Effector memory CD4-positive, alpha-beta T cell (primary cell): ENCODE measurements around the gene GNG12.

Experiments used
- DNase-seq, 3 donors: peaks; one replicate each; pipeline ENCODE4 v3.0.0-alpha.2; 2020
- H3K27ac ChIP-seq: 2 replicates; pipeline ENCODE4 v1.7.0; 2013; ENCODE audit warnings: mild to moderate bottlenecking, low read length, moderate library complexity; ENCODE audit not compliant: insufficient read depth, poor library complexity, severe bottlenecking
- H3K27me3 ChIP-seq: replicated peaks from 2 replicates; pipeline ENCODE4 v1.7.0; 2013; ENCODE audit warnings: mild to moderate bottlenecking, low read length; ENCODE audit not compliant: insufficient read depth, control insufficient read depth, poor library complexity, severe bottlenecking
- H3K36me3 ChIP-seq: 2 replicates; pipeline ENCODE4 v1.7.0; 2013; ENCODE audit warnings: mild to moderate bottlenecking, low read length, moderate library complexity; ENCODE audit not compliant: control insufficient read depth, insufficient read depth
- H3K4me1 ChIP-seq: 2 replicates; pipeline ENCODE4 v1.7.0; 2013; ENCODE audit warnings: low read length, mild to moderate bottlenecking; ENCODE audit not compliant: control insufficient read depth, insufficient read depth, poor library complexity, severe bottlenecking
- H3K4me3 ChIP-seq: 2 replicates; pipeline ENCODE4 v1.7.0; 2013; ENCODE audit warnings: low read length, low read depth, mild to moderate bottlenecking; ENCODE audit not compliant: insufficient read depth, poor library complexity, severe bottlenecking
- H3K9me3 ChIP-seq: 2 replicates; pipeline ENCODE4 v1.7.0; 2013; ENCODE audit warnings: mild to moderate bottlenecking, low read length, moderate library complexity; ENCODE audit not compliant: control insufficient read depth
- total RNA-seq, 3 donors: gene quantifications; one replicate each; lab custom pipeline; 2026; lab: John Stamatoyannopoulos, UW

GNG12 gene
- total RNA-seq: 0 to 0.17 (median 0) reads per million in 3 donors

DNA sequence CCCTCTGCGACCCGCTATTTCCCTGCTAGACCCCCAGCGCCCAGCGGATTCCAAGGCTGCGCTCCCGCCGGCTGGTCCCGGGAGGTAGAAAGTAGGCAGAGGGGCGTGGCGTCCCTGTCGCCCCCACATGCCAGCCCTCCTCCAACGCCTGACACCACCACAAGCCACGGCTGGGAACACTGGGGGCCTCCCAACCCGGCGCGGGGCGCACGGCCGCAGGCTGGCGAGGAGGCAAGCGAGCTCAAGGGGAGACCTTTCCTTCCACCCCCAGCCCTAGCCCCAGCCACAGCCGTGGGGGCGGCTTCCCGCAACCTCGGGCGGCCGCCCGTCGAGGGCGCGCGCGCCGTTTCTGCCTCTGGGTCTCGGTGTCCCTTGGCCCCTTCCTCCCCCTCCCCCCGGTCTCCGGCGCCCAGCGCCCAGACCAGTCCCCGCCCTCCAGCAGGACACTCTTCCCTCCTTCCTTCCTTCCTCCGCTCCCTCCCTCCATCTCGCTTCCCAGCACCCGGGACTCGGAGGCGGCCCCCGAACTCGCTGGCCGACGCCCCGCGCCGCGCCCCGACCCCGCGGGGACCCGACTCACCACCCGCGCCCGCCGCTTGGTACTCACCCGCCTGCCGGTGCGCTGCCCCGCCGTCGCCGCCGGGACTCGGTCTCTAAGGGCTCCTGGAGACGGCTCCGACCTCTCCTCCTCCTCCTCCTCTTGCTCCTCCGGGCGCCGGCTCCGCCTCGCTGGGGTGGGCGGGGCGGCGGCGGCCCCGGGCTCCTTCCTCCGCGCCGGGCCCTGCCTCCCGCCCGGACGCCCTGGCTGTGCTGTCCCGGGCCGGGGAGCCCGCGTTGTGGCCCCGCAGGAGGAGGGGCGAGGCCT is at the start of gene GNG12:
GNG12 (minus strand) TSS at position 731 of the 865 bp plus-strand sequence. CDS start 125,781 bp downstream, outside the sequence.
- no peaks in the 10 kb centered on the region for H3K9me3 ChIP-seq
- H3K27ac ChIP-seq: no peak within 1 kb of the TSS
- H3K4me3 ChIP-seq: peak within 1 kb of the TSS; percentile 37
- peaks cover 9% of the 10 kb centered on the region for H3K27me3 ChIP-seq
- no peaks in the 10 kb centered on the region for H3K36me3 ChIP-seq
- peaks cover 9% of the 10 kb centered on the region for H3K4me1 ChIP-seq
- DNase-seq: no peak

DNA sequence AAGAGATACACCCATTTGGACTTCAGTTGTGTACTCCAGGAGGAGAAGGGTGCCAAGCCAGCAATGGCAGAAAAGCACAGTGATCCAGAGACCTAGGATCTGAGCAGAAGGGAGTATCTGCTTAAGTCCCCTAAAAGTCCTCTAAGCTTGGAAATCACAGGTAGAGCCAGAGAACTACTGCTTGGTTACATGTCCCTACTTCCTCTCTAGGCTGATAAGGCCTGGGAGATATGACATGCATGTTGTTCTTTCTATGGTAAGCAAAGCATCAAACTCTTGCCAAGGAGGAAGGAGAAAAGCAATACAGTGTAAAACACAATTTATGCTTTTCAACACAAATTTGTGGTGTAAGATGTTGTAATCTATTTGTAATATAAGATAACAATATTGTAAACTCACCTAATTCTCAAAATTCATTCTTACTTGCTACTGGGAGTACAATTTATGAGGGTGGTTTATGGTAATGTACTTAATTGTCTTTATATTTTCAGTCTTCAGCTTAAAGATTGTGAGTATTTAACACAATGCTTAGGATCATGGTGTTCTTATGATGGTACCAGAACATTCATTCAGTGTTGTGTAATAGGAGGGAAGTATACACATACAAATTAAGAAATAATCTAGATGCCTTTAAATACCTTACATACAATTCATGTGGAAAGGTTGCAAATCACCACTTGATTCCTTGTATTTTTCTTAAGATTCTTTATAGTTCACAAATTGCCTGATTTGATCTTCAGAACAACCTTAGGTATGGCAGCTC is 49.1 kb upstream of the GNG12 start:
- no peak for DNase-seq

DNA sequence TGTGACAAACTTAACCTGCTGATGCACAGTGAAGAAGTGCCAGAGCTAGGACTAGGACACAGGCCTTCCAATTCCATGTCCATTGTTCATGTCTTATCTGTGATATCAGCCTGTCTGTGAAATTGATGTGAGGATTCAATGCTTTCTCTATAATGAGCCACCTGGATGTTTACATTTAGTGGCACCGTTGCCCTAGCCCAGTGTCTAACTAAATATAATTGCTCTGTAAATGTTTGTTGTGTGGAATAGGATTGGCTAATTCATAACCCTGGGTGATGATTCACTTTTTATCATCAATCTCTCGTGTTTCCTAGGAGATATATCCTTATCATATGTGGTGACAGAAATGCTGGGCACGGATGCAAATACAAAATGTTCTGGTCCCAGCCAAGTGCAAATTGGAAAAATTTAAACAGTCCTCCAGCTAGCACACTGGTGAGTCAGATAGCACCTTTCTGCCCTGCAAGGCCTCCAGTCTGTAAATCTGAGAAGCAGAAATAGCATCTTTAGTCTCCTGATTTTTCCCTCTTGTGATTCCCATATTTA is 46.9 kb upstream of the GNG12 start:
- Histone ChIP-seq H3K4me3 (no peak overlapping the region), H3K36me3 (no peaks in the 10 kb centered on the region), H3K4me1 (no peaks in the 10 kb centered on the region), H3K27me3 (no peaks in the 10 kb centered on the region), H3K27ac (no peak overlapping the region), H3K9me3 (no peaks in the 10 kb centered on the region)
- no peak for DNase-seq

More for the DNA sequence above, 49.1 kb upstream of the GNG12 start:
- no peak overlapping the region for H3K4me3 ChIP-seq
- H3K4me1 ChIP-seq: no peaks in the 10 kb centered on the region
- no peaks in the 10 kb centered on the region for H3K36me3 ChIP-seq
- no peaks in the 10 kb centered on the region for H3K9me3 ChIP-seq
- H3K27me3 ChIP-seq: no peaks in the 10 kb centered on the region
- no peak overlapping the region for H3K27ac ChIP-seq

DNA sequence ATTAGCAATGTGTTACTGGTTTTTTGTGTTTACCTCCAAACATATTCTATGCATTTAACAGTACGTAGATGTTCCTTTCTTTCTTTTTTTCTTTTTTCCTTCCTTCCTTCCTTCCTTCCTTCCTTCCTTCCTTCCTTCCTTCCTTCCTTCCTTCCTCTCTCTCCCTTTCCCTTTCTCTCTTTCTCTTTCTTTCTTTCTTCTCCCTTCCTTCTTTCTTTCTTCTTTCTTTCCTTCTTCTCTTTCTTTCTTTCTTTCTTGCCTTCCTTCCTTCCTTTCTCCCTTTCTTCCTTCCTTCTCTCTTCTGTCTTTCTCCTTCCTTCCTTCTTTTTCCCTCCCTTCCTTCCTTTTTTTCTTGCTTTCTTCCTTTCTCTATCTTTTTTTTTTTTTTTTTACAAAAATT is 46.2 kb upstream of the GNG12 start:
- Histone ChIP-seq H3K4me3 (no peak overlapping the region), H3K27me3 (no peaks in the 10 kb centered on the region), H3K4me1 (no peaks in the 10 kb centered on the region), H3K27ac (no peak overlapping the region), H3K9me3 (no peaks in the 10 kb centered on the region), H3K36me3 (no peaks in the 10 kb centered on the region)
- no peak for DNase-seq

DNA sequence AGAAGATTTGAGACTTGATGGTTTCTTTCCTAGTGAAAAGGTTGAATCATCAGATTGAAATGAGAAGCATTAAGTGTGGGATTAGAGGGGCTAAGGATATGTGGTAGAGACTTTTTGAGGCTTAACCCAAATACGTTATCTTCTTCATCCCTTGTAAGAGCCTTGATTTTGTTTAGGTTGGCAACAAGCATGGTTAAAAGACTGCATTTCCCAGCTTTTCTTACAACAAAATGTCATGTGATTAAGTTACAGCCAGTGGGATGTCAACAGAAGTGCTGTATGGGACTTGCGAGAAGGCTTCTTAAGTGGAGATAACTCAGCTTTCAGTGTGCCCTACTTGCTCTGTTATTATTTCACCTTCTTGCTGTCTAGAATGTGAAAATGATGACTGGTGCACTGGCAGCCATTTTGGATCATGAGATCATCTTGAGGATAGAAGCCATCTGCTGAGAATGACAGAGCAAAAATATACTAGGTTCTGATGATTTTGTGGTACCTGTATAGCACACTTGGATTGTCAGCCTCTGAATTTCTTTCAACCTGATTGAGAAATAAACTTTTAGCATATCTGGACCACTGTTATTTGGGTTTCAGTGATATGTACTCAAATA is 41.3 kb upstream of the GNG12 start:
- DNase-seq: no peak
- no peak overlapping the region for H3K4me3 ChIP-seq
- no peaks in the 10 kb centered on the region for H3K9me3 ChIP-seq
- no peak overlapping the region for H3K27ac ChIP-seq
- H3K27me3 ChIP-seq: no peaks in the 10 kb centered on the region
- no peaks in the 10 kb centered on the region for H3K4me1 ChIP-seq
- H3K36me3 ChIP-seq: no peaks in the 10 kb centered on the region

DNA sequence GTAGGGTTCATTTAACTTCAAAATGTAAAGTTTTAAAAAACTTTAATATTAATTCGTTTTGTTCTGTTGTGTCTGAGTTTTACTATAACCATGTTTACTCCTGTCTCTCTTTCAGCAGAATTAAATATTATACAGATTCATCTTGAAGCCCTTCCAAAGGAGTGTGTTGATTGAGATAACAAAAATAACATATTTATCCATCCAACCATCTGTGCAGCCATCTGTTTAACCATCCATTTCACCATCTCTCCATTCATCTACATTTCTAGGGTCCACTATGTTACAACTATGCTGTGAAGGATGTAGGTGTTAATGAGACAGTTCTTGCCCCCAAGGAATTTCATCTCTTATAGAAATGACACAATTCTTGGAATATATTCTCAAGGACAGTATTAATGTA is 36.0 kb upstream of the GNG12 start:
- no peak overlapping the region for H3K4me3 ChIP-seq
- H3K9me3 ChIP-seq: no peaks in the 10 kb centered on the region
- H3K36me3 ChIP-seq: no peaks in the 10 kb centered on the region
- no peak for DNase-seq
- no peaks in the 10 kb centered on the region for H3K4me1 ChIP-seq
- H3K27ac ChIP-seq: no peak overlapping the region
- H3K27me3 ChIP-seq: no peaks in the 10 kb centered on the region

DNA sequence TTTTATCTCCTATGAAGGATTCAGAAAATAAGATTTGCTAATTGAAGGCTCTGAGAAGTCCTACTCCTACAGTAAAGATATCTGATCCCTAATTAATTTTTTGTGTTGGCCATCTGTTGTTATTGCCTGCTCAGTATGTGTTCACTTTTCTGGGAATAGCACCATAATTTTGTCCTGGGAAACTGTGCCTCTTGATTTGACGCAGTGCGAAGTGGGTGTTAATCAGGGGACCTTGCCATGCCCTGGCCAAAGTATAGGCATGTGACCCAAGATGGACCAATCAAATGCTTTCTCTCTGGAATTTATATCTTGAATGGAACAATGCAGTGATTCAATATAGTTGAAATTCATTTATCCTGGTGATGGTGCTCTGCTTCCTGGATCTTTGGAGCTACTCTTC is 30.4 kb upstream of the GNG12 start:
- H3K4me1 ChIP-seq: no peaks in the 10 kb centered on the region
- H3K36me3 ChIP-seq: no peaks in the 10 kb centered on the region
- DNase-seq: no peak
- H3K27me3 ChIP-seq: no peaks in the 10 kb centered on the region
- no peaks in the 10 kb centered on the region for H3K9me3 ChIP-seq
- no peak overlapping the region for H3K4me3 ChIP-seq
- H3K27ac ChIP-seq: no peak overlapping the region

DNA sequence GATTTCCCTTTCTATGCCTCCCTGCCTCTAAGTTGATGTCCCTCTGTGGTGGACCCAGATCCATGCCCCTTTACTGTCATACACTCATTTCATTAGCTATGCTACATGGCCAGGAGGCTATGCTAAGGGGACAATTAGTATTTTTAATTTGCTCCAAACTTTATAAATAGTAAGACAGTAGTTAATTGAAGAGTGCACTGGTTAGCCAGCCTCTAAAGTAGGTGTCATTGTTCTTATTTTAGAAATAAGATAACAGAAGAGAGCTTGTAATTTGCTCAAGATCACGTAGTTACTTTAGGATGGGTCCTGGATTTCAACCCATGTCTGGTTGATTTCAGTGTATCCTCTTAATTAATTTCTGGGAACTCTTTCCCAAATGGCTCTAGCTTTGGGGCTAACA is 29.4 kb upstream of the GNG12 start:
- Histone ChIP-seq H3K36me3 (no peaks in the 10 kb centered on the region), H3K4me3 (no peak overlapping the region), H3K27ac (no peak overlapping the region), H3K9me3 (no peaks in the 10 kb centered on the region), H3K27me3 (no peaks in the 10 kb centered on the region), H3K4me1 (no peaks in the 10 kb centered on the region)
- DNase-seq: no peak

DNA sequence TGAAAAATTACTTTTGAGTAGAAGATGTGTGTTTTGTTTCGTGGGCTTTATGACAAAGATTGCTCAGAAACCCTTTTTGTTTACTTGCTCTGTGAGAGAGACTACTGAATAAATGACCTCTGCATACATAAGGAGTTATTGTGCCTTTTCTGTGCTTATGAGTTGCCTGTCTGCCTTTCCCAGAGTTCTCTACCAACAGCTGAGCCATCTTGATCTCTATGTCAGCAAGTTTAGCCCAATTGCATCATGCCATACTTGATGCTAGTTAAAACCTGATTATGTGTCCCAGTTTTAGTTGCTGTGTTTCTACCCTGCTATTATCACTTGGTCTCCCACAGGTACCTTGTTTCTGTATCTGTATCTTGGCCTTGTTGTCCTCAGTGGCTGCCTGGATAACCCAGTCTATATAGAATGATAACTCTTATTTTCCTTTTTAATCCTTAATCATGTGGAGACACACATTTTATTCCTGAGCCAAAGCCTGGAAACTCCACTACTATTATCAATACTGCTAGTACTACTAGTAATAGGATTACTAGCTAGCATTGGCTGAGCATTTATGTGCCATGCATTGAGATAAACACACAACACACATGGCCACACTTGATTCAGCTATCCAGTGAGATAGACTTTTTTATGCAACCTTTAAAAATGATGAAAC is 28.7 kb upstream of the GNG12 start:
- DNase-seq: no peak
- no peaks in the 10 kb centered on the region for H3K36me3 ChIP-seq
- no peaks in the 10 kb centered on the region for H3K27me3 ChIP-seq
- H3K27ac ChIP-seq: no peak overlapping the region
- no peaks in the 10 kb centered on the region for H3K9me3 ChIP-seq
- no peaks in the 10 kb centered on the region for H3K4me1 ChIP-seq
- no peak overlapping the region for H3K4me3 ChIP-seq
